HG02943 (cell line): ENCODE measurements around the gene GLRX.

Experiments
- ATAC-seq: cut with Tn5 transposase; IDR thresholded peaks from one replicate; pipeline ENCODE4 v1.9.1; 2021; ENCODE audit warnings: mild to moderate bottlenecking, low read depth, moderate library complexity; ENCODE audit not compliant: unreplicated experiment

GLRX gene

DNA sequence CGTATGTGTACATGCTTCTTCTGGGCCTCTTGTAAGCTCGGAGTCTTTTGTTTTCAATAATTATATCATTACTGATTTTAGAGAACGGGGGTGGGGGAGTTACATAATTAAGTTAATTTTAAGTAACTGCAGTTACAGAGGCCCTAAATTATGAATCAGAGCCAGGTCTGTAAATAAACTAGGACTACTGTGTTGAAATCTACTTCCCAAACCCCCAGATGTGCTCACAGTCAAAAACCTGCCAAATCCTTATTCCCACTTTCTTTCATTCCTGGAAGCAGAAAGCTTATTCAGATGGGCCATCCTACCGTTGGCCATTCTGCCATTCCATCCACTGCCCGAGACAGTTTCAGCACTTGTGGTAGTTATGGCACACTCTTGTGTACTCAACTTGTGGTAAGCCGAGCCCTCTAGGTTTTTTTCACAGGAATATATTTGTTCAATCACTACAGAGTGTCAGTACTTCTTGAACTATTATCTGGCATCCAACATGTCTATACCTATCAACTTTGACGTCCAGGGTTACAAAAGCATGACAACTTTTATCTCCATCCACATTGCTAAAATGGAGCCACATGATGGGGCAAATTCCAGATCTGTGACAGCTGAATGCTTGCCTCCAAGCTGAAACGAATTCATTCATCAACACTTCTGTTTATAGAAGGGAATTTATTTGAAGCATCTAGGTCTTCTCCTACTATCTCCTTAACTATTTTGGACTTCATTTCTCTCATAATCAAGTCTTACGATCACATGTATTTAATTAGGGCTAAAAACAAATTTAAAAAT, 37.8 kb downstream of the GLRX start:
- no peak for ATAC-seq

- ATAC-seq = no peak
These were observed 38.9 kb downstream of the GLRX start for GRCh38 chr5:95783661-95784060.

DNA sequence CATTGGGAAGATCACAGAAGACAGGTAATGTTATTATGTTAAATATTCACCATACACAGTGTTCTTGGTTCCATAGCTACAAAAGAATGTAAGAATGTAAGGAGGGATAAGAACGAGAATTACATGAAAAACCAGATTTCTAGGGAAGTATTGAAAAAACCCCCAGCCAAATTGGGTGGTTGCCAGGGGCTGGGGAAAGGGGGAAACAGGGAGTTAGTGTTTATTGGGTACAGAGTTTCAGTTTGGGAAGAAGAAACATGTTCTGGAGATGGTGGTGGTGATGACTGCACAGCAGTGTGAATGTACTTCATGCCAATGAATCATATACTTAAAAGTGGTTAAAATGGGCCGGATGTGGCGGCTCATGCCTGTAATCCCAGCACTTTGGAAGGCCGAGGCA, 40.3 kb downstream of the GLRX start:
- no peak for ATAC-seq

DNA sequence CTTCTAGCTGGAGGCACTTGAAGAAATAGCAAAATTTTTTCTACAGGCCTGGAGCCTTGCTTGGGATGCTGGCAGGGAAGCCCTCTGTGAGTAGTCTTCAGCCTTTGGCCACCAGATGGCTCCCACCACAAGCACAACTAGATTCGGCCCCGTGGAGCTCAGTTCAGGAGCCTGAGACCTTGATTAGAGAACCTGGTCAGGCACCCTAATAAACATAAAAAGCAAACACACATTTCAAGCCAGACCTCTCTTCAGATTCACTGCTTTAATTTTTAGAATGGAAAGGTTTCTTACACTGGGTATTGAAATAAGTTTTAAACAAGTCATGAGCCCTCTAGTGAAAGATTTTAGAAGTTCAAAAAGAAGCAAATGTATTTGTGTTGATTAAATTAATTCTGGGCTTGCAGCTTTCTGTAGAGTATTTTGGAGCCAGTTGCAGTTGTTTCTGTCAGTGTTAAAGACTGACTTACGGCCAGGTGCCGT, 41.4 kb downstream of the GLRX start:
- ATAC-seq = peak; percentile 70

DNA sequence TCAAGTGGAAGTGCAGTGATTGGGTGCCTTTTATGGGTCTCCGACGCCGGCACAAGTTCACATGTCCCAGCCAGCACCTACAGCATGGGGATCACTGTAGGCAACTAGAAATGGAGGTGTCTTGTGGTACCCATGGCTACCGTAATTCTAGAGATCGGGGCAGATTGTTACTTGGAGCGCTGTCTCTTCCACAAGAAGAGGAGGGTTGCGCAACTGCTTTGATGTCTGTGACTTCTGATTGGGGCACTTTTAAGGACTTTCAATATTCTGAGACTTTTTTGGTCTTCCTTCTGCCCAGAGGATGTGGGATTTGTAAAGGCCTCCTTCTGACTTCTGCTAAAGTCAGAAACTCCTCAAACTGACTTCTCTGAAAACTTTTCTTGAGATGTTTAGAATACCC, 41.9 kb downstream of the GLRX start:
- no peak for ATAC-seq

DNA sequence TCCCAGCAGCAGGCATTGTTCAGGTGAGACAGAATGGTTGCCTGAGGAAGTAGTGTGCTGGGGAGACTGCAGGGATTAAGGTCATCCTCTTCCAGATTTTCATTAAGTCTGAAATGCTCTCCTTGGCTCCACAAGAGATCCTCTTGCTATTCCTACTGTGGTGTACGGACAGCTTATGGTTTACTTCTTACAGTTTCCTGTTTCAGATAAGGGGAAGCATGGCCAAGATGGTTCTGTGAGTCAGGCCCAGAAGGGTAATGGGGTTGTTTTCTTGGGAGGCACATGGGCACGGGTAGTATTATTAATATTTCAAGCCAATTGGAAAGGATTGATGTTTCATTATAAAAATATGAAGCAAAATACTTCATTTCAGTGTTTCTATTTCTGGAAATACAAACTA, 42.9 kb downstream of the GLRX start:
- ATAC-seq = no peak

DNA sequence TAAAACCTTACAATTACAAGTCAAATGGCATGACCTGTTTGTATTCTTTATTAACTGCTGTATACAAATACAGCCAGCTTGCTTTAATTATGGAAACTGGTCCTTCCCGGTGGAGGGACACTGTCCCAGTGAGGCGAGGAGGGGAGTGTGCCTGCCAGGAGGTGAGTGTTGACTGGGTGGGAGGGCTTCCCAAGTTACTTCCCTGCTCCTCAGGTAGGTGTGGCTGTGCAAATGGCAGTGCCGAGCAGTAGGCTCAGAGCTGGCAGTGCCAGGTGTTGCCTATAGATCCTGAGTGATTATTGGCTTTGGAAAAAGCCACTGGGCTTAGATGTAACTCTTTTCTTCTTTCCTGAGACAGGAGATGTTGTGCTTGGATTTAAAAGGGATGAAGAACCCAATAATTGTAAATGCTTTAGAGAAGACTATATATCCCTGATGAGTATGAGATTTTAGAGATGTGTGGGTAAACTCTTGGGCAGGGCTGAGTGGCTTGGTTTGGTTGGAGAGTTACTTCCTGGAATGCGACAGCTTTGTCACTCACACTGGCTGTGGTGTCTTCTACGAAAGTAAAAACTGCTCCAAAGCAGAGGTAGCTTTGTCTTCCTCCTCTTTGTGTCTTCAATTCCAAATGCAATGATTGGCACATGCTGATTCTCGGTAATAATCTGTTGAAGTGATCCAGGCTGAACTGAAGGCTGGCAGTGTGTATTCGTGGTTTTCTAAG, 43.7 kb downstream of the GLRX start:
- no peak for ATAC-seq

DNA sequence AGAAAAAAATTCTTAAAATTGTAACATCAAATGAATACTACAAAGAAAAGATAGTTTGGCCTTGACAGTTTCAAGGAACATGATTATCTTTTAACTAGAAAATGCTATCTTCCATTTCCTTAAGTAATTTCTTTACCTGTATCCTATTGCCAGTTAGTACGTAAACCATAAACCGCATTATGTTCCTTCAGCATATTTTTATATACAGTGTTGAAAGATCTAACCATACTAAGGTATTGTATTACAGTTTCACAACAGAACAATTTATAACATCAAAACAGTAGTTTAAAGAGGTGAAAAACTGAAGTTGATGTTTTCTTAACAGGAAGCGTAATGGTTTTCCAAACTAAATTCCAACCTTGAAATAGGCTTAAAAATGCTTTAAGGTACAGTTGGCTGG, 45.1 kb downstream of the GLRX start:
- ATAC-seq = no peak

GRCh38 chr5:95773335-95774059, 49.0 kb downstream of the GLRX start:
- no peak for ATAC-seq

GRCh38 chr5:95771892-95772291, 50.6 kb downstream of the GLRX start:
- ATAC-seq = no peak

DNA sequence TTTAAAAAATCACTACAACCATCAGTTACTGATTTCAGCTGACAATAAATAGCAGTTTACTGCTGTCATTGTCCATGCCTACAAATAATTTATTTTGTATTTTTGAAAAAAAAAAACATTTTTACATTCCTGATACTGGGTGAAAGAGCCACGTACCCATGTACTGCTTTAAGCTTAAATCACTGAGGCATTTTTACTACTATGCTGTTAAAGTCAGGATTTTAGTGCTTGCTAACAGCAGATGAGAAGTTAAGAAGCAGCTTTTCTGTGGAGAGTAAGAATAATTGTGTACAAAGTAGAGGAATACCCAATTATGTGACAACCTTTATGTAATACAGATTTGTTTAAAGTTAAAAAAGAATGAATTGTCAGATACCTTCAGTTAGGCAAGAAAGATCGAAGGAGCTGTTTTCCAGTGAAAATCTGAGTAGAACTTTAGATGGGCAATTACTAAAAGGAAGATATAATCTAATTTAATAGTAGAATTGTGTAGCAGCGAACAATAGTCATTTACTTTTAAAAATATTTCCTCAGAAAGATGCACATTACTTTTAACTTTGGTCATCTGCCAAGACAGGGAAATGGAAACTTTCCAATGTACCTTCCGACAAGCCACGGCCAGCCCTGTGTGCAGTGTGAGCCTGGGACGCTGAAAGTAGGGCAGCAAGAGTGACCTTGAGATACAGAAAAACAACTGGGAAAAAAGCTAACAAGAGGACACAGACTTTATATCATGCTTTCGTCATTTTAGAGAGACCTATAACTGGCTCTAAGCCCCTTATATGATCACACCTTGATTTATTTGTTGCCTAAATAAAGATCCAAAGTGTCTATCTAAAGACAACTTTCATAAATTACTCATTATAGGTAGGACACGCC, 51.5 kb downstream of the GLRX start:
- ATAC-seq = no peak

DNA sequence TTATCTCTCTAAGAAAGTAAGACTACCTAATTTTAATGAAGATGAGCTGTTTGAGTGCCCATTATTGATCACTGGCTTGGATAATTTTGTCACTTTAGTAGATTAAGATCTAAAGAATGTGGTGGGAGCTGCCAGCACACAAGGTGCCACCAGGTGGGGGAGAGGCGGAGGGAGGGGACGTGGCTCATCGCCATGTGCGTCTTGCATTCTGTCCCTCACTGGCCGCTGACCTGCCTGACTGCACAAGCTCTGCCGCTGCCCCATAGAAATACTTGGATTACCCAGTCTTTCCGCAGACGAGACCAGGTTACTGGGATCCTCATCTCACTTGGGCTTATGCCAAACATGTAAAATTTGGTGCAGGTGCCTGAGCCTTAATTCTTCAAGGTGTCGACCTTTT, 53.8 kb downstream of the GLRX start:
- no peak for ATAC-seq

DNA sequence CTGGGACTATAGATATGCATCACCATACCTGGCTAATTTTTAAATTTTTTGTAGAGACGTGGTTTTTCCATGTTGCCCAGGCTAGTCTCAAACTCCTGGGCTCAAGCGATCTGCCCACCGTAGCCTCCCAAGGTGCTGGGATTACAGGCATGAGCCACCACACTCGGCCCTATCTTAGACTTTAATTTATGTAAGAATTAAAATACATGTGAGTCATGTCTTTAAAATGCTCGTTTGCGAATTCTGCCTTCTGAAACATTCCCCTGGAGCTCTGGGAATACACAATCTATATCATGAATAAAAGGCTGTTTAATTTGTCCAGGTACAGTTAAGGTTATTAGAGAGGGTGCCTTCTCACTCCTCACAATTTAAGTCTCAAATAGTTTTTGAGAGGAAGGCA, 58.6 kb downstream of the GLRX start:
- no peak for ATAC-seq
